GM23338 (cell line): ENCODE results near the gene MYOZ3. TPM values are rescaled to one million over a fixed set of nuclear protein-coding genes. Genes with fewer than 3 reads are reported as not detected.
A peak's percentile ranks its signal among the peaks of the same experiment; 100 is the strongest.

Experiments
- ATAC-seq: fragments of 200-7000 bp; cut with Tn5 transposase; 3 replicates; pipeline ENCODE4 v1.9.1; 2020
- DNase-seq: peaks from one replicate; pipeline ENCODE4 v3.0.0-alpha.2; 2015; ENCODE audit warnings: low spot score
- H2AFZ ChIP-seq: fragments of 200-600 bp; sonication (generic); 2 replicates; pipeline ENCODE4 v1.8.0; 2016; ENCODE audit warnings: antibody characterized with exemption, mild to moderate bottlenecking, moderate library complexity
- H3F3A ChIP-seq: fragments of 200-600 bp; sonication (generic); replicated peaks from 2 replicates; pipeline ENCODE4 v1.8.0; 2017; ENCODE audit warnings: antibody characterized with exemption, mixed run types, low read depth
- H3K27ac ChIP-seq: fragments of 200-600 bp; sonication (generic); 2 replicates; pipeline ENCODE4 v1.6.1; 2016; ENCODE audit warnings: low read depth
- H3K27me3 ChIP-seq: fragments of 200-600 bp; sonication (generic); 2 replicates; pipeline ENCODE4 v1.8.0; 2016; ENCODE audit warnings: mild to moderate bottlenecking, mixed run types, moderate library complexity; ENCODE audit not compliant: insufficient read depth
- H3K36me3 ChIP-seq: fragments of 200-600 bp; sonication (generic); 2 replicates; pipeline ENCODE4 v1.8.0; 2016; ENCODE audit warnings: mild to moderate bottlenecking; ENCODE audit not compliant: insufficient read depth
- H3K4me1 ChIP-seq: fragments of 200-600 bp; sonication (generic); 2 replicates; pipeline ENCODE4 v1.8.0; 2016; ENCODE audit warnings: mild to moderate bottlenecking, moderate library complexity; ENCODE audit not compliant: insufficient read depth
- H3K4me2 ChIP-seq: fragments of 200-600 bp; sonication (generic); 2 replicates; pipeline ENCODE4 v1.7.1; 2017; ENCODE audit warnings: mixed run types
- H3K4me3 ChIP-seq: fragments of 200-600 bp; sonication (generic); 2 replicates; pipeline ENCODE4 v1.6.1; 2016; ENCODE audit warnings: mixed run types
- H3K79me2 ChIP-seq: fragments of 200-600 bp; sonication (generic); replicated peaks from 2 replicates; pipeline ENCODE4 v1.8.0; 2017; ENCODE audit warnings: mild to moderate bottlenecking; ENCODE audit not compliant: insufficient read depth
- H3K9me2 ChIP-seq: fragments of 200-600 bp; sonication (generic); 2 replicates; pipeline ENCODE4 v1.8.0; 2017; ENCODE audit not compliant: insufficient read depth
- H4K20me1 ChIP-seq: fragments of 200-600 bp; sonication (generic); replicated peaks from 2 replicates; pipeline ENCODE4 v1.8.0; 2017; ENCODE audit warnings: mild to moderate bottlenecking; ENCODE audit not compliant: insufficient read depth
- H3K27ac Mint-ChIP-seq: 2 replicates; pipeline ENCODE4 v1.8.0; 2020; ENCODE audit warnings: inconsistent platforms, mild to moderate bottlenecking, moderate library complexity, mixed read lengths
- H3K27me3 Mint-ChIP-seq: 3 replicates; pipeline ENCODE4 v1.8.0; 2022; ENCODE audit warnings: low read depth, mild to moderate bottlenecking, moderate library complexity, mixed read lengths, inconsistent platforms; ENCODE audit not compliant: insufficient read depth, poor library complexity
- H3K36me3 Mint-ChIP-seq: 3 replicates; pipeline ENCODE4 v1.8.0; 2021; ENCODE audit warnings: low read depth, mild to moderate bottlenecking, inconsistent platforms, moderate library complexity, mixed read lengths
- H3K4me1 Mint-ChIP-seq: 3 replicates; pipeline ENCODE4 v1.8.0; 2020; ENCODE audit warnings: mild to moderate bottlenecking, inconsistent platforms, mixed read lengths
- H3K4me3 Mint-ChIP-seq: 3 replicates; pipeline ENCODE4 v1.8.0; 2021; ENCODE audit warnings: moderate library complexity, mild to moderate bottlenecking, inconsistent platforms, mixed read lengths
- H3K9me3 Mint-ChIP-seq: 3 replicates; pipeline ENCODE4 v1.8.0; 2020; ENCODE audit warnings: moderate library complexity, mild to moderate bottlenecking, inconsistent platforms, mixed read lengths
- CTCF ChIP-seq, 2 experiments: fragments of 200-600 bp in 1 of 2; sonication (generic) in 1 of 2; conservative IDR thresholded peaks; 2 replicates each; pipeline versions ENCODE4 v1.5.1 to v1.6.1; 2016 to 2017; ENCODE audit warnings: antibody characterized with exemption in 2 of 2, low read depth in 2 of 2, mild to moderate bottlenecking in 2 of 2, moderate library complexity in 1 of 2
- EZH2 ChIP-seq: fragments of 200-600 bp; sonication (generic); IDR thresholded peaks from one replicate; pipeline ENCODE4 v1.8.0; 2017; ENCODE audit warnings: antibody characterized with exemption, mild to moderate bottlenecking, low read depth; ENCODE audit not compliant: unreplicated experiment
- EZH2phosphoT487 ChIP-seq: fragments of 200-600 bp; sonication (generic); IDR thresholded peaks from one replicate; pipeline ENCODE4 v1.8.1; 2018; ENCODE audit warnings: antibody characterized with exemption; ENCODE audit not compliant: unreplicated experiment
- NANOG ChIP-seq: IDR thresholded peaks from 2 replicates; pipeline ENCODE4 v1.6.1; 2016; ENCODE audit warnings: antibody characterized with exemption, borderline replicate concordance
- STAT1 ChIP-seq: IDR thresholded peaks from one replicate; pipeline ENCODE4 v1.6.1; 2016; ENCODE audit warnings: antibody characterized with exemption; ENCODE audit not compliant: unreplicated experiment
- ZNF114 ChIP-seq: fragments of 250-450 bp; sonication (Bioruptor Pico); IDR thresholded peaks from 2 replicates; pipeline ENCODE4 v1.5.0; 2020; ENCODE audit warnings: mild to moderate bottlenecking, moderate library complexity
- ZNF331 ChIP-seq: fragments of 250-450 bp; sonication (Bioruptor Pico); IDR thresholded peaks from 2 replicates; pipeline ENCODE4 v1.5.0; 2020; ENCODE audit warnings: low read depth, mild to moderate bottlenecking, moderate library complexity
- polyA plus RNA-seq: library from polyadenylated mRNA; unstranded; fragments of >200 nt; fragmentation: Nextera tagmentation; extraction: Ambion mirVana; gene quantifications from 2 replicates; pipeline ENCODE4 v1.2.1, GENCODE V29; 2016
- total RNA-seq: library from RNA; depleted of rRNA; stranded (reverse); fragments of >200 nt; shearing (Covaris generic); gene quantifications from 2 replicates; pipeline ENCODE4 v1.2.3, GENCODE V29; 2014
- TF ChIP-seq, protein P1 (sequence below): fragments of 250-450 bp; sonication (Bioruptor Pico); IDR thresholded peaks from 2 replicates; pipeline ENCODE4 v1.5.0; 2020; ENCODE audit warnings: mild to moderate bottlenecking, moderate library complexity
- TF ChIP-seq, protein P2 (sequence below): IDR thresholded peaks from one replicate; pipeline ENCODE4 v1.6.1; 2018; ENCODE audit warnings: antibody characterized with exemption; ENCODE audit not compliant: unreplicated experiment

MYOZ3 gene
- total and polyA plus RNA-seq, 2 experiments from 2014 or later, result 12.7 to 13.8 TPM

GRCh38 chr5:150694612-150695011 is 33.6 kb downstream of the MYOZ3 start (continued):
- TF ChIP-seq, protein P1, sequence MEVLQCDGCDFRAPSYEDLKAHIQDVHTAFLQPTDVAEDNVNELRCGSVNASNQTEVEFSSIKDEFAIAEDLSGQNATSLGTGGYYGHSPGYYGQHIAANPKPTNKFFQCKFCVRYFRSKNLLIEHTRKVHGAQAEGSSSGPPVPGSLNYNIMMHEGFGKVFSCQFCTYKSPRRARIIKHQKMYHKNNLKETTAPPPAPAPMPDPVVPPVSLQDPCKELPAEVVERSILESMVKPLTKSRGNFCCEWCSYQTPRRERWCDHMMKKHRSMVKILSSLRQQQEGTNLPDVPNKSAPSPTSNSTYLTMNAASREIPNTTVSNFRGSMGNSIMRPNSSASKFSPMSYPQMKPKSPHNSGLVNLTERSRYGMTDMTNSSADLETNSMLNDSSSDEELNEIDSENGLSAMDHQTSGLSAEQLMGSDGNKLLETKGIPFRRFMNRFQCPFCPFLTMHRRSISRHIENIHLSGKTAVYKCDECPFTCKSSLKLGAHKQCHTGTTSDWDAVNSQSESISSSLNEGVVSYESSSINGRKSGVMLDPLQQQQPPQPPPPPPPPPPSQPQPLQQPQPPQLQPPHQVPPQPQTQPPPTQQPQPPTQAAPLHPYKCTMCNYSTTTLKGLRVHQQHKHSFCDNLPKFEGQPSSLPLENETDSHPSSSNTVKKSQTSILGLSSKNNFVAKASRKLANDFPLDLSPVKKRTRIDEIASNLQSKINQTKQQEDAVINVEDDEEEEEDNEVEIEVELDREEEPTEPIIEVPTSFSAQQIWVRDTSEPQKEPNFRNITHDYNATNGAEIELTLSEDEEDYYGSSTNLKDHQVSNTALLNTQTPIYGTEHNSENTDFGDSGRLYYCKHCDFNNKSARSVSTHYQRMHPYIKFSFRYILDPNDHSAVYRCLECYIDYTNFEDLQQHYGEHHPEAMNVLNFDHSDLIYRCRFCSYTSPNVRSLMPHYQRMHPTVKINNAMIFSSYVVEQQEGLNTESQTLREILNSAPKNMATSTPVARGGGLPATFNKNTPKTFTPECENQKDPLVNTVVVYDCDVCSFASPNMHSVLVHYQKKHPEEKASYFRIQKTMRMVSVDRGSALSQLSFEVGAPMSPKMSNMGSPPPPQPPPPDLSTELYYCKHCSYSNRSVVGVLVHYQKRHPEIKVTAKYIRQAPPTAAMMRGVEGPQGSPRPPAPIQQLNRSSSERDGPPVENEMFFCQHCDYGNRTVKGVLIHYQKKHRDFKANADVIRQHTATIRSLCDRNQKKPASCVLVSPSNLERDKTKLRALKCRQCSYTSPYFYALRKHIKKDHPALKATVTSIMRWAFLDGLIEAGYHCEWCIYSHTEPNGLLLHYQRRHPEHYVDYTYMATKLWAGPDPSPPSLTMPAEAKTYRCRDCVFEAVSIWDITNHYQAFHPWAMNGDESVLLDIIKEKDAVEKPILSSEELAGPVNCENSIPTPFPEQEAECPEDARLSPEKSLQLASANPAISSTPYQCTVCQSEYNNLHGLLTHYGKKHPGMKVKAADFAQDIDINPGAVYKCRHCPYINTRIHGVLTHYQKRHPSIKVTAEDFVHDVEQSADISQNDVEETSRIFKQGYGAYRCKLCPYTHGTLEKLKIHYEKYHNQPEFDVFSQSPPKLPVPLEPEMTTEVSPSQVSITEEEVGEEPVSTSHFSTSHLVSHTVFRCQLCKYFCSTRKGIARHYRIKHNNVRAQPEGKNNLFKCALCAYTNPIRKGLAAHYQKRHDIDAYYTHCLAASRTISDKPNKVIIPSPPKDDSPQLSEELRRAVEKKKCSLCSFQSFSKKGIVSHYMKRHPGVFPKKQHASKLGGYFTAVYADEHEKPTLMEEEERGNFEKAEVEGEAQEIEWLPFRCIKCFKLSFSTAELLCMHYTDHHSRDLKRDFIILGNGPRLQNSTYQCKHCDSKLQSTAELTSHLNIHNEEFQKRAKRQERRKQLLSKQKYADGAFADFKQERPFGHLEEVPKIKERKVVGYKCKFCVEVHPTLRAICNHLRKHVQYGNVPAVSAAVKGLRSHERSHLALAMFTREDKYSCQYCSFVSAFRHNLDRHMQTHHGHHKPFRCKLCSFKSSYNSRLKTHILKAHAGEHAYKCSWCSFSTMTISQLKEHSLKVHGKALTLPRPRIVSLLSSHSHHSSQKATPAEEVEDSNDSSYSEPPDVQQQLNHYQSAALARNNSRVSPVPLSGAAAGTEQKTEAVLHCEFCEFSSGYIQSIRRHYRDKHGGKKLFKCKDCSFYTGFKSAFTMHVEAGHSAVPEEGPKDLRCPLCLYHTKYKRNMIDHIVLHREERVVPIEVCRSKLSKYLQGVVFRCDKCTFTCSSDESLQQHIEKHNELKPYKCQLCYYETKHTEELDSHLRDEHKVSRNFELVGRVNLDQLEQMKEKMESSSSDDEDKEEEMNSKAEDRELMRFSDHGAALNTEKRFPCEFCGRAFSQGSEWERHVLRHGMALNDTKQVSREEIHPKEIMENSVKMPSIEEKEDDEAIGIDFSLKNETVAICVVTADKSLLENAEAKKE (CRISPR knock-in tag), result no peak
- TF ChIP-seq, protein P2, sequence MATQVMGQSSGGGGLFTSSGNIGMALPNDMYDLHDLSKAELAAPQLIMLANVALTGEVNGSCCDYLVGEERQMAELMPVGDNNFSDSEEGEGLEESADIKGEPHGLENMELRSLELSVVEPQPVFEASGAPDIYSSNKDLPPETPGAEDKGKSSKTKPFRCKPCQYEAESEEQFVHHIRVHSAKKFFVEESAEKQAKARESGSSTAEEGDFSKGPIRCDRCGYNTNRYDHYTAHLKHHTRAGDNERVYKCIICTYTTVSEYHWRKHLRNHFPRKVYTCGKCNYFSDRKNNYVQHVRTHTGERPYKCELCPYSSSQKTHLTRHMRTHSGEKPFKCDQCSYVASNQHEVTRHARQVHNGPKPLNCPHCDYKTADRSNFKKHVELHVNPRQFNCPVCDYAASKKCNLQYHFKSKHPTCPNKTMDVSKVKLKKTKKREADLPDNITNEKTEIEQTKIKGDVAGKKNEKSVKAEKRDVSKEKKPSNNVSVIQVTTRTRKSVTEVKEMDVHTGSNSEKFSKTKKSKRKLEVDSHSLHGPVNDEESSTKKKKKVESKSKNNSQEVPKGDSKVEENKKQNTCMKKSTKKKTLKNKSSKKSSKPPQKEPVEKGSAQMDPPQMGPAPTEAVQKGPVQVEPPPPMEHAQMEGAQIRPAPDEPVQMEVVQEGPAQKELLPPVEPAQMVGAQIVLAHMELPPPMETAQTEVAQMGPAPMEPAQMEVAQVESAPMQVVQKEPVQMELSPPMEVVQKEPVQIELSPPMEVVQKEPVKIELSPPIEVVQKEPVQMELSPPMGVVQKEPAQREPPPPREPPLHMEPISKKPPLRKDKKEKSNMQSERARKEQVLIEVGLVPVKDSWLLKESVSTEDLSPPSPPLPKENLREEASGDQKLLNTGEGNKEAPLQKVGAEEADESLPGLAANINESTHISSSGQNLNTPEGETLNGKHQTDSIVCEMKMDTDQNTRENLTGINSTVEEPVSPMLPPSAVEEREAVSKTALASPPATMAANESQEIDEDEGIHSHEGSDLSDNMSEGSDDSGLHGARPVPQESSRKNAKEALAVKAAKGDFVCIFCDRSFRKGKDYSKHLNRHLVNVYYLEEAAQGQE, result no peak
- TF ChIP-seq CTCF (conservative IDR thresholded peaks at IDR 0.05; ENCODE audit: low read depth in 2 of 2), result no peak

DNA sequence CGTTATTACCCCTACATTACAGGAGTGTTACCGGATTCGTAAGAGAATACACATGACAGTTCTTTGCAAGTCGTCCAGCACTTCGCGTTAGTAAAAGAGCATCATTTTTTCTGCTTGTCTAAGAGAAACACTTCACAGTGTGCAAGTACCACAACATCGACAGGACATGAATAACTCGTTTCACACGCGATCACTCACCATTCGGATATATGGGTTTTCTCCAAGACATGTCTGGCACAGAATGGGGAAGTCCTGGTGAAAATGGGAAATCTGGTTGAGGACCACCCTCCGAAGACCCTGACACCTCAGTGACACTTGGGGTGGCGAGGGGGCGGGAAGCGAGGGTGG is 39.2 kb downstream of the MYOZ3 start:
- Histone ChIP-seq H3K9me2 (no peaks in the 10 kb centered on the region), H3K27me3 (no peaks in the 10 kb centered on the region), H3F3A (no peaks in the 10 kb centered on the region), H3K27ac (peak overlapping the region; percentile 97), H4K20me1 (peaks cover 4% of the 10 kb centered on the region; the same call in 1 of the 2 replicates), H3K4me1 (peaks cover 4% of the 10 kb centered on the region; the same call in 1 of the 2 replicates), H3K36me3 (peaks cover 37% of the 10 kb centered on the region), H3K4me2 (peak overlapping the region; percentile 99), H3K4me3 (peak overlapping the region; percentile 84), H2AFZ (no peak overlapping the region), H3K79me2 (peaks cover 18% of the 10 kb centered on the region)
- DNase-seq (no peak), ATAC-seq (no peak)
- H3K27me3 Mint-ChIP-seq, result peaks cover 2% of the 10 kb centered on the region
- no peak overlapping the region for H3K4me3 Mint-ChIP-seq
- H3K36me3 Mint-ChIP-seq, result peaks cover 31% of the 10 kb centered on the region
- no peaks in the 10 kb centered on the region for H3K9me3 Mint-ChIP-seq
- H3K4me1 Mint-ChIP-seq, result no peaks in the 10 kb centered on the region; the same call in 2 of the 3 replicates
- no peak overlapping the region for H3K27ac Mint-ChIP-seq
- TF ChIP-seq EZH2phosphoT487 (no peak), STAT1 (no peak), NANOG (no peak), ZNF331 (CRISPR knock-in tag) (no peak), EZH2 (no peak), ZNF114 (no peak), CTCF (conservative IDR thresholded peaks at IDR 0.05; ENCODE audit: low read depth in 2 of 2) (no peak)
